Prostate gland (tissue), 2 donors: ENCODE measurements around the gene ZNF207. TPM values are rescaled to one million over a fixed set of nuclear protein-coding genes. Genes with fewer than 3 reads are reported as not detected.
"Not testable (repeated sequence)": the region's sequence is repeated elsewhere in the genome, so short reads cannot be mapped to it uniquely, and the experiment has no call there.

Experiments
- DNase-seq: peaks from one replicate; pipeline ENCODE4 v3.0.0-alpha.2; 2019; ENCODE audit warnings: low spot score
- H3K27ac ChIP-seq, 2 donors: fragments of 200-600 bp; sonication (generic); 2 replicates each; pipeline ENCODE4 v1.5.1; 2017 to 2019
- H3K27me3 ChIP-seq: fragments of 200-600 bp; sonication (generic); replicated peaks from 2 replicates; pipeline ENCODE4 v1.5.1; 2019; ENCODE audit not compliant: insufficient read depth
- H3K36me3 ChIP-seq, 2 donors: fragments of 200-600 bp; sonication (generic); 1 replicate in 1 of 2; 2 replicates in 1 of 2; pipeline versions ENCODE4 v1.5.1 to v1.8.1; 2017 to 2019
- H3K4me1 ChIP-seq: fragments of 200-600 bp; sonication (generic); replicated peaks from 2 replicates; pipeline ENCODE4 v1.5.1; 2019
- H3K4me3 ChIP-seq, 2 donors: fragments of 200-600 bp; sonication (generic); 2 replicates each; pipeline ENCODE4 v1.5.1; 2017 to 2019
- H3K9me3 ChIP-seq: fragments of 200-600 bp; sonication (generic); 2 replicates; pipeline ENCODE4 v1.5.1; 2017
- CTCF ChIP-seq, 4 experiments: fragments of 200-600 bp in 2 of 4; fragments of 450-650 bp in 2 of 4; sonication (generic) in 2 of 4; IDR thresholded peaks; 1 replicate in 3 of 4; 2 replicates in 1 of 4; pipeline ENCODE4 v1.5.1; 2016 to 2019; ENCODE audit warnings: antibody characterized with exemption in 4 of 4, mild to moderate bottlenecking in 2 of 4, moderate library complexity in 2 of 4
- POLR2A ChIP-seq: fragments of 450-650 bp; IDR thresholded peaks from one replicate; pipeline ENCODE4 v1.6.1; 2016; ENCODE audit warnings: antibody characterized with exemption, mild to moderate bottlenecking
- POLR2AphosphoS5 ChIP-seq: sonication (generic); formaldehyde crosslinking; IDR thresholded peaks from one replicate; pipeline ENCODE4 v1.6.1; 2017; ENCODE audit warnings: antibody characterized with exemption
- WGBS: methylation state at CpG from one replicate; pipeline ENCODE4 v1.1.5; 2018; 5-methylcytosine and 5-hydroxymethylcytosine counted together
- intact Hi-C: fragments of 100-400 bp; cut with DNase I; formaldehyde crosslinking; loops from one replicate; pipeline ENCODE4 v1.14.2; 2022
- total RNA-seq, 2 donors: library from RNA; depleted of rRNA; stranded (reverse); fragments of >200 nt; gene quantifications; one replicate each; pipeline ENCODE4 v1.1.0, GENCODE V29; 2016

Gene ZNF207
- total RNA-seq, 2 donors from 2014 or later: 91.3 to 168 TPM

- Histone ChIP-seq H3K27ac (no peak overlapping the region), H3K36me3 (no peaks in the 10 kb centered on the region), H3K27me3 (no peaks in the 10 kb centered on the region), H3K4me3 (no peak overlapping the region), H3K4me1 (no peaks in the 10 kb centered on the region), H3K9me3 (no peaks in the 10 kb centered on the region)
- no peak for TF ChIP-seq POLR2AphosphoS5
- TF ChIP-seq POLR2A: no peak
- no peak for TF ChIP-seq CTCF (IDR thresholded peaks at IDR 0.05)
- intact Hi-C loops: no loop called here
- no peak for DNase-seq
- WGBS: 90% methylated on average over 6 of the region's 6 CpGs
Measured at GRCh38 chr17:32388613-32389459, 38.9 kb downstream of the ZNF207 start.

- 81% methylated on average over 5 of the region's 5 CpGs for WGBS
- Histone ChIP-seq H3K27me3 (no peaks in the 10 kb centered on the region), H3K4me1 (no peaks in the 10 kb centered on the region), H3K36me3 (no peaks in the 10 kb centered on the region), H3K27ac (no peak overlapping the region), H3K4me3 (no peak overlapping the region), H3K9me3 (no peaks in the 10 kb centered on the region)
- DNase-seq: no peak
- intact Hi-C loops: no loop called here
- no peak for TF ChIP-seq POLR2A
- TF ChIP-seq CTCF (IDR thresholded peaks at IDR 0.05): no peak
- no peak for TF ChIP-seq POLR2AphosphoS5
Measured at GRCh38 chr17:32393904-32394303, 43.9 kb downstream of the ZNF207 start.

GRCh38 chr17:32396343-32396742, 46.4 kb downstream of the ZNF207 start:
- TF ChIP-seq POLR2A (no peak), POLR2AphosphoS5 (no peak), CTCF (IDR thresholded peaks at IDR 0.05) (no peak)
- intact Hi-C loops: no loop called here
- no peak for DNase-seq
- H3K9me3 ChIP-seq: no peaks in the 10 kb centered on the region
- no peak overlapping the region for H3K27ac ChIP-seq
- no peaks in the 10 kb centered on the region for H3K27me3 ChIP-seq
- H3K4me1 ChIP-seq: no peaks in the 10 kb centered on the region
- 98% methylated on average over 5 of the region's 5 CpGs for WGBS
- H3K4me3 ChIP-seq: no peak overlapping the region
- H3K36me3 ChIP-seq: no peaks in the 10 kb centered on the region

DNA sequence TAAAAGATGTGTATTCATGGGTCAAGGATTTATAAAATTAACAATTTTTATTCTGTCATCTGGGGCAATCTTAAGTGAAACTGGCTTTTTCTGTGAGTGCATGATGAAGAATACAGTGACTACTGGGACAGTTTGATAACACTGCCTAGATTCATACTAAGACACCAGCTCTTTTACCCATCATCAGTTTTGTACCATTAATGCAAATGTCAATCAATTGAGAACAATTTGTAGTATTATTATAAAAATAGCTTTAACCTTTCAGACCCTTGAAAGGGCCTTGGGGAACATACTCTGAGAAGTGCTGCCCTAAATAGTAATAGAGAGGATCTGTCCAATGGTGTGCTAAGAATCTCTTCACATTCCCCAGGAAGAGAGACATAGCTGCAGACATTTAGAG, 49.0 kb downstream of the ZNF207 start:
- Histone ChIP-seq H3K27ac (no peak overlapping the region), H3K27me3 (no peaks in the 10 kb centered on the region), H3K4me1 (no peaks in the 10 kb centered on the region), H3K36me3 (no peaks in the 10 kb centered on the region), H3K9me3 (no peaks in the 10 kb centered on the region), H3K4me3 (no peak overlapping the region)
- intact Hi-C loops: no loop called here
- TF ChIP-seq CTCF (IDR thresholded peaks at IDR 0.05) (no peak), POLR2AphosphoS5 (no peak), POLR2A (no peak)
- no peak for DNase-seq

DNA sequence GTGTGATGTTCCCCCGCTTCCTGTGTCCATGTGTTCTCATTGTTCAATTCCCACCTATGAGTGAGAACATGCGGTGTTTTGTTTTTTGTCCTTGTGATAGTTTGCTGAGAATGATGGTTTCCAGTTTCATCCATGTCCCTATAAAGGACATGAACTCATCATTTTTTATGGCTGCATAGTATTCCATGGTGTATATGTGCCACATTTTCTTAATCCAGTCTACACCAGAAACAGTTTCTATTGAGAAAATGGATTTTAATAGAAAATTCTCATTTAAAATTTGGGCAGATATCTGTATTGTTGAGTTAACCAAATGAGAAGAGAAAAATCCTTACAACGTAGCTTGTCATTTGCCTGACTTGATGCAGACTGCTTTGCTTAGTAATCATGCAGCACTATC, 60.1 kb downstream of the ZNF207 start:
- H3K27ac ChIP-seq, H3K27me3 ChIP-seq, H3K4me3 ChIP-seq, intact Hi-C loops, H3K36me3 ChIP-seq, H3K9me3 ChIP-seq, DNase-seq, H3K4me1 ChIP-seq: not testable (repeated sequence)
- 95% methylated on average over 3 of the region's 3 CpGs for WGBS
